ENCODE data around the gene TAF1B. TPM values are rescaled to one million over a fixed set of nuclear protein-coding genes. Genes with fewer than 3 reads are reported as not detected.

The TAF1B gene
- total RNA-seq, 4 donors from 2014 or later = 0.80 to 18.9 (median 4.4) TPM; not detected in 1

- no peaks in the 10 kb centered on the region for H3K9me3 ChIP-seq
- TF ChIP-seq EP300 (IDR thresholded peaks at IDR 0.05; ENCODE audit: low read depth) = no peak
- no peak for TF ChIP-seq POLR2A (IDR thresholded peaks at IDR 0.05)
- no peak for TF ChIP-seq CTCF (IDR thresholded peaks at IDR 0.05)
- no peak for TF ChIP-seq POLR2AphosphoS5 (IDR thresholded peaks at IDR 0.05)
- in situ Hi-C loops (cut with MboI; ENCODE audit: low pct_ligation_motif_present in 1 of 4, low pct_unique_long_range_greater_than_20kb in 1 of 4, low sequenced_read_pairs in 3 of 4) = no loop called here
- 74 to 100% methylated on average over 1 to 5 of the region's 5 CpGs for WGBS, 2 donors (ENCODE audit: low coverage in 1 of 2)
- intact Hi-C loops (cut with DNase I; ENCODE audit: low total_unique reads) = no loop called here
- DNase-seq = no peak
- peaks cover 45% of the 10 kb centered on the region for H3K27me3 ChIP-seq
- peaks cover 0 to 8% (median 6%) of the 10 kb centered on the region in 4 donors for H3K4me1 ChIP-seq
- no peaks in the 10 kb centered on the region for H3K36me3 ChIP-seq
- no peak overlapping the region for H3K27ac ChIP-seq
- no peak overlapping the region for H3K4me3 ChIP-seq
Measured at GRCh38 chr2:9946818-9947217, 103.5 kb downstream of the TAF1B start.

DNA sequence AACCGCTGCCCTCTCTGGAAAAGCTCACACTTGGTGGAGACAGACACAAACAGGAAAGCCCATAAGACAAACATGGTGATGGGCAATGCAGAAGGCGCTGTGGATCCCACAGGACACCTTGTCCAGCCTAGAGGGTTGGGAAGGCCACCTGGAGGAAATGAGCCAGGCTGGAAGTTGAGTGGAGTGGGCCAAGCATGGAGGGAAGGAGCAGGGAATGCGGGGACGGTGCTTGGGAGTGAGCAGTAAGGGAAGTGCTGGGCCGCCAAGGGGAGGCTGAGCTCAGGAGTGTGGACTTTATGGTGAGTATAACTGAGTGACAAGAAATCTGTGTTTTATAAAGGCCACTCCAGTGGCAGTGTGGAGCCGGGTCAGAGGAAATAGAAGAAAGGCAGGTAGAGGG lies 105.4 kb downstream of the TAF1B start:
- no peak for DNase-seq
- H3K36me3 ChIP-seq = no peaks in the 10 kb centered on the region
- 86 to 87% methylated on average over 3 to 6 of the region's 6 CpGs for WGBS, 2 donors (ENCODE audit: low coverage in 1 of 2)
- H3K4me3 ChIP-seq = no peak overlapping the region
- H3K27ac ChIP-seq = no peak overlapping the region
- intact Hi-C loops (cut with DNase I; ENCODE audit: low total_unique reads) (no loop called here), in situ Hi-C loops (cut with MboI; ENCODE audit: low pct_ligation_motif_present in 1 of 4, low pct_unique_long_range_greater_than_20kb in 1 of 4, low sequenced_read_pairs in 3 of 4) (no loop called here)
- peaks cover 0 to 15% (median 14%) of the 10 kb centered on the region in 4 donors for H3K4me1 ChIP-seq
- H3K9me3 ChIP-seq = no peaks in the 10 kb centered on the region
- no peak for TF ChIP-seq EP300 (IDR thresholded peaks at IDR 0.05; ENCODE audit: low read depth)
- H3K27me3 ChIP-seq = peaks cover 63% of the 10 kb centered on the region

- in situ Hi-C loops (cut with MboI; ENCODE audit: low pct_ligation_motif_present in 1 of 4, low pct_unique_long_range_greater_than_20kb in 1 of 4, low sequenced_read_pairs in 3 of 4) = no loop called here
- intact Hi-C loops (cut with DNase I; ENCODE audit: low total_unique reads) = no loop called here
- Histone ChIP-seq H3K27me3 (peaks cover 63% of the 10 kb centered on the region), H3K27ac (no peak overlapping the region), H3K4me1 (peaks cover 0 to 22% (median 17%) of the 10 kb centered on the region in 4 donors), H3K36me3 (no peaks in the 10 kb centered on the region), H3K4me3 (no peak overlapping the region), H3K9me3 (no peaks in the 10 kb centered on the region)
- no peak for DNase-seq
- TF ChIP-seq EP300 (IDR thresholded peaks at IDR 0.05; ENCODE audit: low read depth) (no peak), CTCF (IDR thresholded peaks at IDR 0.05) (no peak), POLR2A (IDR thresholded peaks at IDR 0.05) (no peak), POLR2AphosphoS5 (IDR thresholded peaks at IDR 0.05) (no peak)
- WGBS, 2 donors (ENCODE audit: low coverage in 1 of 2) = 90% methylated on average over 13 to 22 of the region's 23 CpGs
Measured at GRCh38 chr2:9949239-9949991, 106.1 kb downstream of the TAF1B start.

- Histone ChIP-seq H3K36me3 (no peaks in the 10 kb centered on the region), H3K4me3 (no peak overlapping the region), H3K4me1 (peaks cover 0 to 25% (median 18%) of the 10 kb centered on the region in 4 donors), H3K9me3 (no peaks in the 10 kb centered on the region), H3K27ac (no peak overlapping the region), H3K27me3 (peaks cover 65% of the 10 kb centered on the region)
- in situ Hi-C loops (cut with MboI; ENCODE audit: low pct_ligation_motif_present in 1 of 4, low pct_unique_long_range_greater_than_20kb in 1 of 4, low sequenced_read_pairs in 3 of 4) = no loop called here
- 94 to 98% methylated on average over 13 to 14 of the region's 14 CpGs for WGBS, 2 donors (ENCODE audit: low coverage in 1 of 2)
- TF ChIP-seq CTCF (IDR thresholded peaks at IDR 0.05) (no peak), EP300 (IDR thresholded peaks at IDR 0.05; ENCODE audit: low read depth) (no peak), POLR2A (IDR thresholded peaks at IDR 0.05) (no peak), POLR2AphosphoS5 (IDR thresholded peaks at IDR 0.05) (no peak)
- intact Hi-C loops (cut with DNase I; ENCODE audit: low total_unique reads) = no loop called here
- DNase-seq = no peak
Measured at GRCh38 chr2:9949992-9950520, 106.8 kb downstream of the TAF1B start.

Measured in transverse colon (tissue), 4 donors.